Activated B cell treated with CpG ODN at 0.5 μM for 24 hours (primary cell): ENCODE results near the gene SACM1L. TPM values are rescaled to one million over a fixed set of nuclear protein-coding genes. Genes with fewer than 3 reads are reported as not detected.
"Not testable (repeated sequence)": the region's sequence is repeated elsewhere in the genome, so short reads cannot be mapped to it uniquely, and the experiment has no call there.

Experiments used
- ATAC-seq: fragments of 200-7000 bp; cut with Tn5 transposase; one replicate; pipeline ENCODE4 v1.10.0; 2021; ENCODE audit warnings: low read depth, mild to moderate bottlenecking, moderate library complexity
- CTCF ChIA-PET: fragments of 350-600 bp; sonication (Branson Sonifier 250); formaldehyde crosslinking; loops from one replicate; lab custom pipeline; 2021; ENCODE audit warnings: antibody characterized with exemption; lab: Charles Lee
- POLR2A ChIA-PET: fragments of 350-600 bp; sonication (Branson Sonifier 250); formaldehyde crosslinking; loops from one replicate; lab custom pipeline; 2021; ENCODE audit warnings: antibody characterized with exemption; lab: Charles Lee
- DNase-seq: peaks from one replicate; pipeline ENCODE4 v3.0.0; 2022
- H3K27ac Mint-ChIP-seq: one replicate; pipeline ENCODE4 v1.8.0; 2020; ENCODE audit warnings: mixed read lengths
- H3K27me3 Mint-ChIP-seq: one replicate; pipeline ENCODE4 v1.8.0; 2021; ENCODE audit warnings: mixed read lengths
- H3K36me3 Mint-ChIP-seq: one replicate; pipeline ENCODE4 v1.8.0; 2021; ENCODE audit warnings: low read depth, mixed read lengths
- H3K4me1 Mint-ChIP-seq: one replicate; pipeline ENCODE4 v1.8.0; 2021; ENCODE audit warnings: mixed read lengths
- H3K4me3 Mint-ChIP-seq: one replicate; pipeline ENCODE4 v1.8.0; 2020; ENCODE audit warnings: mild to moderate bottlenecking, mixed read lengths
- H3K9me3 Mint-ChIP-seq: one replicate; pipeline ENCODE4 v1.8.0; 2020; ENCODE audit warnings: mixed read lengths
- intact Hi-C: fragments of 100-400 bp; cut with micrococcal nuclease; formaldehyde crosslinking; loops from one replicate; pipeline ENCODE4 v1.15.1; 2024
- total RNA-seq: library from RNA; stranded (reverse); gene quantifications from 2 replicates; pipeline ENCODE4 v1.2.3, GENCODE V29; 2022
- TF ChIP-seq, protein P1 (sequence below): fragments of 200-600 bp; IDR thresholded peaks from one replicate; pipeline ENCODE4 v1.8.0; 2022; ENCODE audit warnings: antibody characterized with exemption, mild to moderate bottlenecking

The SACM1L gene
- total RNA-seq, 1 donor from 2014 or later, result 55.5 TPM

DNA sequence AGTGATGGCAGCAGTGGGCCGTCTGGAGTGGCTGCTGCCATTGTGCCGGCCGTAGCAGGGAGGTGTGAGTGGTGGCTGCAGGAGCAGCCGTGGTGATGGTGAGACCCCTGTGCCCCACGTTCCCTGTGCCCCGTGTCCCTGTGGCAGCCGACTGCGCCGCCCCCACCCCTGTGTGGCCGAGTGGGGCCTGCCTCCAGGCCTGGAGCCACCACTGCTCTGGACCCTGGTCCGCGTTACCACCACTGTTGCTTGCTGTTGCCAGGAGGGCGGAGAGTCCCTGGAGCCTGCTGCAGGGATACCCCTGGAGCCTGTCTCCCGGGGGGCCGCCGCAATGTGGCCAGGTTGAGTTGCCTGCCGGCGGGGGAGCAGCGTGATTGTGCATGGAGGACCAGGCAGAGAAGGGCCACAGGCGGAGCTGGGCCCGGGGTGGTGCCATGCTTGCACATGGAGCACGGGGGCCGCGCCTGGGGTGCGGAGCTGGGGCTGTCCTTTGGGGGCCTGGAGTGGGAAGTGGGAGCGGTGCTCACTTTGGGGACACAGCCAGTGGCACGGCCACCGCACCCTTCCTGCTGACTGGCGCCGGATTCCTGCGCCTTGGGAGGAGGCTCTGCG lies 57.1 kb downstream of the SACM1L start:
- CTCF ChIA-PET, result no interaction called here
- Mint-ChIP-seq H3K4me1 (peaks cover 13% of the 10 kb centered on the region), H3K9me3 (no peaks in the 10 kb centered on the region), H3K36me3 (peaks cover 42% of the 10 kb centered on the region), H3K27me3 (no peaks in the 10 kb centered on the region), H3K27ac (no peak overlapping the region), H3K4me3 (no peak overlapping the region)
- ATAC-seq (no peak), DNase-seq (no peak)
- POLR2A ChIA-PET, result no interaction called here
- intact Hi-C loops, result no loop called here
- TF ChIP-seq, protein P1, sequence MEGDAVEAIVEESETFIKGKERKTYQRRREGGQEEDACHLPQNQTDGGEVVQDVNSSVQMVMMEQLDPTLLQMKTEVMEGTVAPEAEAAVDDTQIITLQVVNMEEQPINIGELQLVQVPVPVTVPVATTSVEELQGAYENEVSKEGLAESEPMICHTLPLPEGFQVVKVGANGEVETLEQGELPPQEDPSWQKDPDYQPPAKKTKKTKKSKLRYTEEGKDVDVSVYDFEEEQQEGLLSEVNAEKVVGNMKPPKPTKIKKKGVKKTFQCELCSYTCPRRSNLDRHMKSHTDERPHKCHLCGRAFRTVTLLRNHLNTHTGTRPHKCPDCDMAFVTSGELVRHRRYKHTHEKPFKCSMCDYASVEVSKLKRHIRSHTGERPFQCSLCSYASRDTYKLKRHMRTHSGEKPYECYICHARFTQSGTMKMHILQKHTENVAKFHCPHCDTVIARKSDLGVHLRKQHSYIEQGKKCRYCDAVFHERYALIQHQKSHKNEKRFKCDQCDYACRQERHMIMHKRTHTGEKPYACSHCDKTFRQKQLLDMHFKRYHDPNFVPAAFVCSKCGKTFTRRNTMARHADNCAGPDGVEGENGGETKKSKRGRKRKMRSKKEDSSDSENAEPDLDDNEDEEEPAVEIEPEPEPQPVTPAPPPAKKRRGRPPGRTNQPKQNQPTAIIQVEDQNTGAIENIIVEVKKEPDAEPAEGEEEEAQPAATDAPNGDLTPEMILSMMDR, result no peak

DNA sequence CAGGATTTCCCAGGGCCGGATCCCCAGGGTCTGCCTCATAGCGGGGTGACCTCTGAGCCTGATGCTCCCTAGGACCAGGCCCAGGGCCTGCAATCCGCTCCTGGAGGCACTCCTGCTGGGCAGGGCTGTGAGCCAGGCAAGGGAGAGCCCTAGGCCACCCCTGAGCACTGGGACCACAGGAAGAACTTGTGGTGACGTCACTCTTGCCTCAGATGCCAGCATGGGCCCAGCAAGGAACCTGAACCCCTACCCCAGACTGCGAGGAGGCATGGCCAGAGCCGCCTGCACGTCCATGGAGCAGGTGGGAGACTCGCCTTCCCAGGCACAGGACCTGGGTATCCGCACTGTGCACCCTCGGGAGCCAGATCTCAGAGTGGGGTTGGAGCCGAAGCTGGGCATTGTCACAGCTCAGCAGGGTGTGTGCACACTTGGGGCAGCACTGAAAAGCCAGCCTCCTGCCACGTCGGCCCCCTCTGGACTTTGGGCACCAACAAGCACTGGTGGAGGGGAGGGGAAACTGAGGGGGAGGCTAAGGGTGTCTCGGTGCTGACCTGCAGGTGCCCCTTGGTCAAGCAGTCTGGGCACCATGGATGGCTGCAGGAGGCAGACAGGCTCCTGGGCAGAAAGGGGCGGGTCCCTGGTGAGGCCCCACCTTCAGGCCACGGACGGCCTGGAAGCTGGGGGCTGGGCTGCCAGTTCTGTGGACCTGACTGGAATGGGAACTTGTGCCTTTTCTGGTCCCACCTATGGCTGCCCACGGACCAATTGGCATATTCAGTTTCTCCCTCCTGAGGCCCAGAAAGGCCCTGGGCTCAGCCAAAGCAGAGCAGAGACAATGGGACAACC lies 57.8 kb downstream of the SACM1L start:
- POLR2A ChIA-PET, result no interaction called here
- no peaks in the 10 kb centered on the region for H3K27me3 Mint-ChIP-seq
- intact Hi-C loops, result no loop called here
- DNase-seq (no peak), ATAC-seq (no peak)
- CTCF ChIA-PET, result no interaction called here
- no peak overlapping the region for H3K27ac Mint-ChIP-seq
- peaks cover 37% of the 10 kb centered on the region for H3K36me3 Mint-ChIP-seq
- TF ChIP-seq, protein P1, result no peak
- H3K9me3 Mint-ChIP-seq, result no peaks in the 10 kb centered on the region
- no peak overlapping the region for H3K4me3 Mint-ChIP-seq
- H3K4me1 Mint-ChIP-seq, result peaks cover 6% of the 10 kb centered on the region

DNA sequence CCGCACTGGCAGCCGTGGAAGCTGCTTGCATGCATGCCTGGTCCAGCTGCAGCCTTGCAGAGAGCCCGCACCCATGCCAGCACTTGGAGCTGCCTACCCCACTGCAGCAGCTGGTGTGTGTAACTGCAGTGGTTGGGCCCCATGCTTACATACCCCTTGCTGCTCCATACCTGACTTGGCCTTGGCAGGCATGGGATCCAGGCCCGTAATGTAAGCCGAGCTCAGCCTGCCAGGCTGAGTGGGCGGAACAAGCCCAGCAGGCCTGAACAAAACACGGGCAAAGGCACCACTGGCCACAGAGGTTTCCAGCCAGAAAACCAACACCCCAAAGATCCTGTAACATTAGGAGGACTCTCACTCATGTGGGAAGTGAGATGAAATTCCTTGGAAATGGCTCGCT lies 58.9 kb downstream of the SACM1L start:
- H3K9me3 Mint-ChIP-seq, result no peaks in the 10 kb centered on the region
- DNase-seq (no peak), ATAC-seq (no peak)
- no peak overlapping the region for H3K4me3 Mint-ChIP-seq
- no peak overlapping the region for H3K27ac Mint-ChIP-seq
- POLR2A ChIA-PET, result no interaction called here
- H3K36me3 Mint-ChIP-seq, result peaks cover 30% of the 10 kb centered on the region
- CTCF ChIA-PET, result interaction anchor here (0.5 to 0.7 kb wide), 2 partner anchors 11 to 27 kb away, joined by 3 read pairs; no protein-coding TSS in a partner anchor
- H3K27me3 Mint-ChIP-seq, result no peaks in the 10 kb centered on the region
- no peaks in the 10 kb centered on the region for H3K4me1 Mint-ChIP-seq
- TF ChIP-seq, protein P1, result no peak
- intact Hi-C loops, result no loop called here

DNA sequence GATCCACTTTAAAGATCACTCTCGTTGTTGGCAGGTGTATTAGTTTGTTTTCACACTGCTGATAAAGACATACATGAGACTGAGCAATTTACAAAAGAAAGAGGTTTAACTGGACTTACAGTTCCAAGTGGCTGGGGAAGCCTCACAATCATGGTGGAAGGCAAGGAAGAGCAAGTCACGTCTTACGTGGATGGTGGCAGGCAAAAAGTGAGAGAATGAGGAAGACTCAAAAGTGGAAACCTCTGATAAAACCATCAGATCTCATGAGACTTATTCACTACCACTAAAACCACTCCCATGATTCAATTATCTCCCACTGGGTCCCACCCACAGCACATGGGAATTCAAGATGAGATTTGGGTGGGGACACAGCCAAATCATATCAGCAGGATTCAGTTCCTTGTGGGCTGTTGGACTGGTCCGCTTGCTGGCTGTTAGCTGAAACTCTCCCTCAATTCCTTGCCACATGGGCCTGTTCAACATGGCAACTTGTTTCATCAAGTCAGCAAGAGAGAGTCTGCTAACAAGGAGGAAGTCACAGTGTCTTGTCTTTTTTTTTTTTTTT lies 59.9 kb downstream of the SACM1L start:
- peaks cover 21% of the 10 kb centered on the region for H3K36me3 Mint-ChIP-seq
- H3K27ac Mint-ChIP-seq, H3K9me3 Mint-ChIP-seq, intact Hi-C loops, CTCF ChIA-PET, H3K4me1 Mint-ChIP-seq, POLR2A ChIA-PET, DNase-seq, H3K27me3 Mint-ChIP-seq, ATAC-seq, H3K4me3 Mint-ChIP-seq: not testable (repeated sequence)

DNA sequence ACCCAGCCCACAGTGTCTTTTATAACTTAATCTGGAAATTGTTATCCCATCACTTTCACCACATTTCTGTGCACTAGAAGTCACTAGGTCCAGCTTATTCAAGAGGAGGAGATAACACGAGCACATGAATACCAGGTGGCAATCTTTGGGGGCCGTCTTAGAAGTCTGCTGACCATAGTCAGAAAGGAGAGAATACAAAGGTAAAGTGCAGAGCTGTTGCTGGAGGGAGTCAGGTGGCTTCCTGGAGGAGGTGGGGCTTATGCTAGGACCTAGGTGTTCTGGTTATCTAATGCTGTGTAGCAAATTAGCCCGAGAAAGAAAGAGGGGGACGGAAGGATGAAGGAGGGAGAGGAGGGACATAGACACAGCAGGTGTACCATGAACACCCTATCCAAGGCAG lies 60.7 kb downstream of the SACM1L start:
- intact Hi-C loops, result no loop called here
- ATAC-seq, result no peak
- no peak overlapping the region for H3K4me3 Mint-ChIP-seq
- ChIA-PET CTCF (no interaction called here), POLR2A (no interaction called here)
- TF ChIP-seq, protein P1, result no peak
- DNase-seq, result no peak
- no peaks in the 10 kb centered on the region for H3K4me1 Mint-ChIP-seq
- no peak overlapping the region for H3K27ac Mint-ChIP-seq
- H3K36me3 Mint-ChIP-seq, result peaks cover 16% of the 10 kb centered on the region
- no peaks in the 10 kb centered on the region for H3K27me3 Mint-ChIP-seq
- no peaks in the 10 kb centered on the region for H3K9me3 Mint-ChIP-seq
